C4-2B (cell line): ENCODE measurements around the gene CCNE1.

Experiments
- ZFX ChIP-seq: fragments of 450-650 bp; IDR thresholded peaks from 2 replicates; pipeline ENCODE4 v1.6.1; 2017
- TF ChIP-seq, protein P1 (sequence below): fragments of 450-650 bp; conservative IDR thresholded peaks from 2 replicates; pipeline ENCODE4 v1.5.1; 2017; ENCODE audit warnings: mild to moderate bottlenecking

DNA sequence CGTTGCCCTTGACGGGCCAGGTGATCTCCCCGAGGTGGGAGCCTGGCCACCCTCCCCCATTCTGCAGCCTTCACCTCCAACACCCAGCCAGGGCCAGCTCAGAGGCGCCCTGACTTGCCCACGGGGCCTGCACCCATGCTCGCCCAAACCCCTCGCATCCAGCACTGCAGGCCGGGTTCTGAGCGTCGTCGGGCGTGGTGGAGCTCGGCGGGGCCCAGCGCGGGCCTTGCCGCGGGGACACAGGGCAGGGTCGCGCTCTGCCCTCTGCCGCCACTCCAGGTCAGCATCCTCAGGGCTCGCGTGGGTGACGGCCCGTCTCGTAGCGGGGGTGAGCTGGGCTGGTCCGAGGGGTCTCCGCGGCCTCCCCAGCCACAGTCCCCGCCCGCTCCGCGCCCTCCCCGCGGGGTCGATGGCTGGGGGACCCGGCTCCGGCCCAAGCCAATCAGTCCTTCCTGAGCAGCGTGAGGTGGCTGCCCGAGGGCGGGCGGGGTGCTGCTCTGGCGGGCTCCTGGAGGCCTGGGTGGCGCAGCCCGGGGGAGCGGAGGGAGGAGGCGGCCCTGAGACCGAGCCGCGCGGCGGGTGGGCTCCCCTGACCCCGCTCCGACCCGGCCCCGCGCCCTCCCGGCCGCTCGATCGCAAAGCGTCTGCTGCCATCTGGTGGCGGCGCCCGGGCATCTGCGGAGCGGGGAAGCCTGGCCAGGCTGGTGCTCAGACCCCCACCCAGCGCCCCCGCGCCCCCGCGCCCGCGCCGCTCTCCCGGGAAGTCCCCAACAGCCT lies 61.4 kb downstream of the CCNE1 start:
- TF ChIP-seq, protein P1, sequence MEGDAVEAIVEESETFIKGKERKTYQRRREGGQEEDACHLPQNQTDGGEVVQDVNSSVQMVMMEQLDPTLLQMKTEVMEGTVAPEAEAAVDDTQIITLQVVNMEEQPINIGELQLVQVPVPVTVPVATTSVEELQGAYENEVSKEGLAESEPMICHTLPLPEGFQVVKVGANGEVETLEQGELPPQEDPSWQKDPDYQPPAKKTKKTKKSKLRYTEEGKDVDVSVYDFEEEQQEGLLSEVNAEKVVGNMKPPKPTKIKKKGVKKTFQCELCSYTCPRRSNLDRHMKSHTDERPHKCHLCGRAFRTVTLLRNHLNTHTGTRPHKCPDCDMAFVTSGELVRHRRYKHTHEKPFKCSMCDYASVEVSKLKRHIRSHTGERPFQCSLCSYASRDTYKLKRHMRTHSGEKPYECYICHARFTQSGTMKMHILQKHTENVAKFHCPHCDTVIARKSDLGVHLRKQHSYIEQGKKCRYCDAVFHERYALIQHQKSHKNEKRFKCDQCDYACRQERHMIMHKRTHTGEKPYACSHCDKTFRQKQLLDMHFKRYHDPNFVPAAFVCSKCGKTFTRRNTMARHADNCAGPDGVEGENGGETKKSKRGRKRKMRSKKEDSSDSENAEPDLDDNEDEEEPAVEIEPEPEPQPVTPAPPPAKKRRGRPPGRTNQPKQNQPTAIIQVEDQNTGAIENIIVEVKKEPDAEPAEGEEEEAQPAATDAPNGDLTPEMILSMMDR = peak; percentile 96
- no peak for TF ChIP-seq ZFX
